Choroid plexus epithelial cell (primary cell): ENCODE data around the gene AMBRA1.

Experiments
- DNase-seq: peaks from one replicate; pipeline ENCODE4 v3.0.0-alpha.2; 2010; ENCODE audit warnings: low read depth
- H3K4me3 ChIP-seq: 2 replicates; pipeline ENCODE4 v1.5.1; 2011; ENCODE audit warnings: low read depth, mild to moderate bottlenecking, control low read depth, low read length, moderate library complexity
- CTCF ChIP-seq: conservative IDR thresholded peaks from 2 replicates; pipeline ENCODE4 v1.5.1; 2011; ENCODE audit warnings: low read depth, mild to moderate bottlenecking, control low read depth, inconsistent platforms, low read length, moderate library complexity

AMBRA1 gene

GRCh38 chr11:46436113-46436512, 157.7 kb downstream of the AMBRA1 start:
- DNase-seq = no peak
- TF ChIP-seq CTCF = no peak
- no peak overlapping the region for H3K4me3 ChIP-seq

- no peak overlapping the region for H3K4me3 ChIP-seq
- DNase-seq = no peak
- TF ChIP-seq CTCF = no peak
Observed at GRCh38 chr11:46435679-46436078, 158.1 kb downstream of the AMBRA1 start.

- no peak for TF ChIP-seq CTCF
- no peak for DNase-seq
- H3K4me3 ChIP-seq = no peak overlapping the region
Observed at GRCh38 chr11:46431211-46431610, 162.6 kb downstream of the AMBRA1 start.

DNA sequence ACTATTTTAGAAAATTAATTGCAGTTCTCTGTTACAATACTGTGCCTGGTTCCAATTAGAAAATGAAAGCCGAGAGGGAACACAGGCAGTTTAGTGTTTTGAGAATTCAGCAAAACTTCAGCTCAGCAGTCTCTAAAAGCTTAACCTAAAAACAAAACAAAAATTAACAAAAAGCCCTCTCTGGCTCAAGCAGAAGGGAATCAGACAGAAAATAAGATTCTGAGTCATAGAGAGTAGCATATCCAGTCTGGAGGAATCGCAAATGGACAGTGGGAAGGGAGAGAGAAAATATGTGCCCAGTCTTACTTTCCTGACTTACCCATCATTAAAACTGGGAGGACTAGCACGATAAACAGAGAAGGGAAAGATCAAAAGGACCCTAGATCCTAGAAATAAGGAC, 164.1 kb downstream of the AMBRA1 start:
- no peak overlapping the region for H3K4me3 ChIP-seq
- no peak for DNase-seq
- TF ChIP-seq CTCF = no peak

- H3K4me3 ChIP-seq = no peak overlapping the region
- TF ChIP-seq CTCF = no peak
- DNase-seq = no peak
Observed at GRCh38 chr11:46427364-46427763, 166.5 kb downstream of the AMBRA1 start.

- no peak overlapping the region for H3K4me3 ChIP-seq
- no peak for DNase-seq
- no peak for TF ChIP-seq CTCF
Observed at GRCh38 chr11:46426233-46426991, 167.4 kb downstream of the AMBRA1 start.

GRCh38 chr11:46422588-46422987, 171.2 kb downstream of the AMBRA1 start:
- no peak for DNase-seq
- H3K4me3 ChIP-seq = no peak overlapping the region
- no peak for TF ChIP-seq CTCF
